Measurements from ENCODE around the gene BRINP2.

The BRINP2 gene

DNA sequence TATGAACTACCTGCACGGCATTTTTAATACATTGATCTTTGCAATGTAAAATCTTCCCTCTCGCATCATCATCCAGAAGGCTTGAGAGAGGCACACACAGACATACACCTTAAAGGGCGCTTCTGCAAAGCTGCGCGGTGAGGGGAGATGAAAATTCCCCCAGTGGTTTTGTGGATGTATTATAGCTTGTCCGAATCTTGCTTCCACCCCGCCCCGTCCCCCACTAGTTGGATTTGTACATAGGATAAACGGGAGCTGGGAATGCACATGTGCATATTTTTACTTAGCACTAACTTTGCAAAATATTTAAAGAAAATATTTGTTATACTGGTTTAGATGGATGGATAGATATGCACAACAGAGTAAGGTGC, 5.7 kb upstream of the BRINP2 start:
- peak in 1 of 2 experiments; percentile 19 for DNase-seq

GRCh38 chr1:177171536-177172123, 872 bp downstream of the BRINP2 start:
- no peak for DNase-seq

DNA sequence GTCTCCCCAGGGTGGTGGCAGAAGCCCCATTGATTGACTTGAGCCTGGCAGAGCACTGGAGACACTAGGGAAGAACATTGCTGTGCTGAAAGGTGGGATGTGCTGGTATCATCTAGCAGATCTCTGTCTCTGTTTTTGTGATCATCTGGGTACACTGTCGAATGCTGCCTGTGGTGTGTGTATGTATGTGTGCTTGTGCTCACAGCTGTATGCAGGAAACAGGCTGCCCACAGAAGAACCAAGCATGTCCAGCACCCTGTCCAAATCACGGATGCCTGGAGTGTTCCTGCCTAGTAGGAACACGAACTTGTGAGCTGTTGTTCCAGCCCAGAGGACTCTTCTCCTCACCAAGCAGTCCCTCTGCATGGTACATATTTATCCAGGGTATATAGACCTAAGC, 1.5 kb downstream of the BRINP2 start:
- no peak for DNase-seq

- DNase-seq = no peak
Observed at GRCh38 chr1:177172866-177173265, 2.1 kb downstream of the BRINP2 start.

DNA sequence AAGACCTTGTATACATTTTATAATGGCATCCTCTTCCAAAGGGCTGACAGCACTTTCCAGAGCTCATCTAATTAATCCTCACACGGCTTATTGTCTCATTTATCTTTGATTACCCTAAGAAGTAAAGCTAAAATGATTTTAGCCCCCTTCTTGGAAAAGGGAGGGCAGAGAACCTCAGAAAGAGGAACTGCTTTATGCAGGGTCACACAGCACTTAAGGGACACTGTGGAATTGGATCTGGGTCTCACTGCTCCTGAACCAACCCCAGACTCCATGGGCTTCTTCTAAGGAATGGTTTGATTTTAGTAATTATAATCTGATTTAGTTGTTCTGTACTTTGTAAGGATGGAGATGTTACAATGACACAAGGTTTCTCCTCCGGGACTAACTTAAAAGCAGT, 3.2 kb downstream of the BRINP2 start:
- no peak for DNase-seq

GRCh38 chr1:177174921-177175634, 4.3 kb downstream of the BRINP2 start:
- no peak for DNase-seq

DNA sequence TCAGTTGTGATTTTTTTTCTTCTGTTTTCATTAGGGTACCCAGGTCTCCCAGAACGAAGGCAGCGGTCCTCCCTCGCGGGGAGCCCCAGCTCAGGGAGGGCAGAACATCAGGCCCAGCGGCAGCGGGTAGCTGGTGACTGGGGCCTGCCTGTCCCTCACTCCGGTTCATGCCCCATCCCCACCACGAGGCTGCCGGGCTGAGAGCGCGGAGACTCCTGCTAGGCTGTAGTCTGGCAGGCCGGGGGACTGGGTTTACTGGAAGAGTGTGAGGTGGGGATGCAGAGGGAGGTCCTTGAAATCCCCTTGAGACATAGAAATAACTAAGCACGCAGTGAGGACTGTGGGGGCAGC, 10.5 kb downstream of the BRINP2 start:
- peak; percentile 57 to 71 for DNase-seq

- DNase-seq = peak; percentile 84 to 98
Observed at GRCh38 chr1:177181631-177182291, 11.0 kb downstream of the BRINP2 start.

DNA sequence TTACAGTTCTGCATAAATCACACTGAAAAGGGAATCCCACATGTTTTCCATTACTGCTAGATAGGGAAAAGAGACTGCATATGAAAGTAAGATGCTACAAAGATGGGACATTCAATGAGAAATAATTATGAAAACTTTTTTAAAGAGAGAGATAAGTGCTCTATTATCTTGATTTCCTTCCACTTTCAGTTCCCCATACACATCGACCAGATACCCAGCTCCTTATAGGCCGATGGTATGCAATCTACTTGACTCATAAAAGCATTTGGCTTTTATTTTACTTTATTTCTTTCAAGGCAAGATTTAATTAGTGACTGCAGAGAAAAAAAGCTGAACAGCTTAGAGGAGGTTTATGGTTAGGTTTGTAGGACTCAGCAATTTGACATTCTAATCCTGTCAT, 13.1 kb downstream of the BRINP2 start:
- no peak for DNase-seq

DNA sequence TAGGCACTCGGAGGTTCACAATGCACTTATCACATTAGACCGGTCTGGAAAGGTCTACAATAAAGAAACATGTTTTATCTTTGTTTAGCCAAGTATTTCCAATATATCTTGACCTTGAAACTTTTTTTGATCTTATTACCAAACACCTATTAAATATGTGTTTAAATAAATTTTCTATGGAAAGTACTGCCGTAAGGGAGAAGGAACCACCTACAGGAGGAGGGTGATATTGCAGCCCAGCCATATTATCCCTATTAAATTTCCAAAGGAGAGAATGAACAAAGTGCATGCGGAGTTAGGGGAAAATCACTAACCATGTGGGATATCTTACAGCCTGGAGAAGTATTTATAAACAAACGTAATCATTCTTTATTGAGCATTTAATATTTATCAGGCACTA, 14.5 kb downstream of the BRINP2 start:
- DNase-seq = peak in 1 of 2 experiments; percentile 64

DNA sequence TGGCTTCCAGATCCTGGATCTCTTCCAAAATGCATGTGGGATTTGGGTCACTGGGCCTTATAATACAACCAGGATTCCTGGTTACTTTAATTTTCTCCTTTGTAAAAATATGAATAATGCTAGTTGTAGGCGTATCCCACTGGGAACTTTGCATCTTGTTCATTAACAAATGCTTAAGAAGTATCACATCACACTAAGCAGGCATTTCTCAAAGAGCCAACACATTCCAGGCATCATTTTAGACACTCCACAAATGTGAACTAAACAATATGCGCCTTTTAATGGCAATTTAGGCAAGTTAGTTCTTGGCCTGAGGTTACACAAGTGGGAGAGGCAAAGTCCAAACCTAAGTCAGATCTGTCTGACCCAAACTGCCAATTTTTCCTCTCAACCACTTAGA, 15.9 kb downstream of the BRINP2 start:
- no peak for DNase-seq

GRCh38 chr1:177190308-177190970, 19.7 kb downstream of the BRINP2 start:
- no peak for DNase-seq

GRCh38 chr1:177198243-177198642, 27.5 kb downstream of the BRINP2 start:
- DNase-seq = no peak

GRCh38 chr1:177200290-177200689, 29.5 kb downstream of the BRINP2 start:
- DNase-seq = no peak

DNA sequence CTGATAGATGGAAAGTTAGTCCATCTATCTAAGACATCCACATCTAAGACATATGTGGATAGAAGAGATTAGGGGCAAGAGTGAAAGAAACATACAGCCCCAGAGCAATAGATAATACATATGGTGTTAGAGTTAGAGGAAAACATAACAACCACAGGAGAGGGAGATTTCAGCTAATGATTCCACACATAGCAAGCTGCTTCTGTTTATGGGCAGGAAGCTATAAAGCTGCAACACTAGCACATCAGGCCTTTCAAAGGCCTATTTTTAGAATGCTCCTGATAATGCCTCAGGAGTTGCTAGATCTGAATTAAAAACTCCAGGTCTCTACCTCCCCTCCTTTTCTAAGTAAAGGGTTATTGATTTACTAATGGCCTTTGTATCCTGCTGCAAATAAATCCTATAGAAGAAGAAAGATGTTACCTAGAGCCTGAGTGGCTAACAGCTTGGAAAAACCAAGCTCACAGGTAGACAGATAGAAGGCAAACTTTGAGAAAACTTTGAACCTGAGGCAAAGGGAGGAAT, 36.1 kb downstream of the BRINP2 start:
- DNase-seq = no peak

- DNase-seq = no peak
Observed at GRCh38 chr1:177208920-177209319, 38.2 kb downstream of the BRINP2 start.

- peak in 1 of 2 experiments; percentile 63 for DNase-seq
Observed at GRCh38 chr1:177209357-177209756, 38.6 kb downstream of the BRINP2 start.

DNA sequence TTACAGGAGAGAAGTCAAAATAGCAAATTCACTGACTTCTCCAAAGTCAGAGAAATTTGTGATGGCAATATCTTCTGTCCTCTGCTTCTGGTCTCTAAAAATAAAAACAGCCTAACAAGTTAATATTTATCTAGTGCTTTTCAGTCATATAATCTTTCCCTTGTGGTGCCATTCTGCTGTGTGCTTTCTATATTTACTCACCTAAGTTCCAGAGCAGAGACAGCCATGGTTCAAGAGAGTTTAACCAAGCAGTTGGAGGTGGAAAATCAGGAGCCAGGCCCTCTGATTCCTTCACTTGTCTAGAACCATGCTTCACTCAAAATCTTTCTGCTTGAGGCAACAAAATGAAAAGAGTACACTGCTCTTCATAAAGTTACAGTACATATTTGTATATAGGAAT, 39.3 kb downstream of the BRINP2 start:
- DNase-seq = no peak

GRCh38 chr1:177211231-177211630, 40.5 kb downstream of the BRINP2 start:
- no peak for DNase-seq

- DNase-seq = no peak
Observed at GRCh38 chr1:177216587-177217202, 45.9 kb downstream of the BRINP2 start.

DNA sequence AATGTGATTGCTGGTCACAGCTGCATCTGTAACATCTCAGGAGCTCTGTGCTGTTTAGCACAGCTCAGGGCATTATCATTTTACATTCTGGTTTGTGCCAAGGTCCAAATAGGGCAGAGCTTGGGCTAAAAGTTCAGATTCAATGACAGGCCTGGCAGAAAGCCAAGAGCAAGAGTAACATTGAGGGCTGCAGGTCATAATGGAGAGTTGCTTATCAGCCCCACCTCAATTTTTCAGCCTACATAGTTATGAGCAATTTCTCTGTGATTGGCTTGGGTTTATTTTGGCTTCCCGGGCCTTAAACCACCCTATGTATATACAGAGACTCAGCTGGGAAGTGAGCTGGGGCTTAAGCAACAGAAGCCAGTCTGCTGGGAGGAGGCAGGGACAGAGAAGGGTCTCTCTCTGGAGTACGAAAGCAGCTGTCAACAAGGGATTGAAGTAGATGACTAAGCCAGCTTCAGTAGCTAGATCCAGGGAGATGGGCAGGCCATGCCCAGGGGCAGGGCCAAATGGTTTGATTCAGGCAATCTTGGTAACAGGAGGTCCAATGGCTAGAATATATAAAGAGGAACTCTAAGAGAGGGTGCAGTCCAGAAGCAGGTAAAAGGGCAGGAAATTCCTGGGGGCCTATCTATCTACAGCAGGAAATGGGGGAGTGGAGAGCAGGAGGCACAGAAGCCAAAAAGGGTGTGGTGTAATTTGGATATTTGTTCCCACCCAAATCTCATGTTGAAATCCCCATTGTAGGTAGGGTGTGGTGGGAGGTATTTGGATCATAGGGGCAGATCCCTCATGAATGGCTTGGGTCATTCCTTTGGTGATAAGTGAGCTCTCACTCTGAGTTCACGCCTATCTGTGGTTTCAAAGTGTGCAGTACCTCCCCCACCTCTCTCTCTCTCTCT, 49.0 kb downstream of the BRINP2 start:
- DNase-seq = no peak

GRCh38 chr1:177223359-177223758, 52.6 kb downstream of the BRINP2 start:
- DNase-seq = no peak

Measured in NCI-H526 (cell line).